IPS-20b (cell line): Measurements from ENCODE around the gene TMEM248.
"Not testable (repeated sequence)": the region's sequence is repeated elsewhere in the genome, so short reads cannot be mapped to it uniquely, and the experiment has no call there.

ENCODE experiments used
- H3K27ac ChIP-seq: one replicate; pipeline ENCODE4 v1.5.1; 2013; ENCODE audit warnings: low read length
- H3K27me3 ChIP-seq: 2 replicates; pipeline ENCODE4 v1.6.1; 2013; ENCODE audit warnings: mild to moderate bottlenecking, low read length, inconsistent platforms; ENCODE audit not compliant: insufficient read depth
- H3K36me3 ChIP-seq: 2 replicates; pipeline ENCODE4 v1.6.1; 2013; ENCODE audit warnings: low read depth, mild to moderate bottlenecking, inconsistent platforms, low read length, moderate library complexity; ENCODE audit not compliant: insufficient read depth
- H3K4me1 ChIP-seq: 2 replicates; pipeline ENCODE4 v1.6.1; 2013; ENCODE audit warnings: mild to moderate bottlenecking, control low read depth, inconsistent platforms, low read length, moderate library complexity; ENCODE audit not compliant: insufficient read depth
- H3K4me3 ChIP-seq: 2 replicates; pipeline ENCODE4 v1.5.1; 2013; ENCODE audit warnings: mild to moderate bottlenecking, low read length, inconsistent platforms
- H3K9ac ChIP-seq: 2 replicates; pipeline ENCODE4 v1.6.1; 2013; ENCODE audit warnings: low read depth, mild to moderate bottlenecking, inconsistent platforms, low read length, moderate library complexity
- H3K9me3 ChIP-seq: 2 replicates; pipeline ENCODE4 v1.6.1; 2013; ENCODE audit warnings: mild to moderate bottlenecking, low read depth, low read length, inconsistent platforms; ENCODE audit not compliant: insufficient read depth

The TMEM248 gene

DNA sequence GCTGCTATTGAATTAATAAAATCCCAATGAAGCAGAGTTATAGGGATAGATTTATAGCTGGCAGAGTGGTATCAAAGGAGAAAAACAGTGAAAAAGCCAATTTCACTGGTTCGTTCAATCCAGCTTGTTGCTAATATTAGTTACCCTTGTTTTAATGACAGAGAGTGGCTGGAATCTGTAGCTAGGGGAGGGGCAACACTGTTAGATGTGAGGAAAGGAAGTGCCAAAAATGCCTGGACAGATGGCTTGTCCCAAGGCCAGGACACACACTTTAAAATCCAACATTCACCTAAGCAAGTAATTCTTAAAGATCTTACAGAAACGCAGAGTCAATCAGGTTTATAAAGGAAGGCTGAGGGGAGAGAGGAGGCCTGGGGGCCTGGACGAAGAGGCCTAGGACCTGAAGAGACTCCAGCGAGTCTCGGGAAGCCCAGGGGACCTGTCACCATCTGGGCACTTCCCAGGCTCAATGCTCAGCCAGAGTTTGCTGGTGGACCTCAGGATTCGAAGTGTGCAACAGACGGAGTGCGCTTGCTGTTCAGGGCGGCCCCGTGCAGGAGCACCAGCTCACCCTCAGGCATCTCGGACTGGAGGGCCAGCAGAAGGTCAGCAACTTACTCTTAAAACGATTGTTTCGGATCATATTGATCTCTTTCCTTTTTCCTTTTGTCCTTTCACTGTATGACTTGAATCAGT, 36.7 kb downstream of the TMEM248 start:
- peaks cover 62% of the 10 kb centered on the region for H3K36me3 ChIP-seq
- H3K27ac ChIP-seq: no peak overlapping the region
- no peaks in the 10 kb centered on the region for H3K9me3 ChIP-seq
- H3K4me3 ChIP-seq: no peak overlapping the region
- H3K9ac ChIP-seq: no peak overlapping the region
- no peaks in the 10 kb centered on the region for H3K27me3 ChIP-seq
- no peaks in the 10 kb centered on the region for H3K4me1 ChIP-seq

DNA sequence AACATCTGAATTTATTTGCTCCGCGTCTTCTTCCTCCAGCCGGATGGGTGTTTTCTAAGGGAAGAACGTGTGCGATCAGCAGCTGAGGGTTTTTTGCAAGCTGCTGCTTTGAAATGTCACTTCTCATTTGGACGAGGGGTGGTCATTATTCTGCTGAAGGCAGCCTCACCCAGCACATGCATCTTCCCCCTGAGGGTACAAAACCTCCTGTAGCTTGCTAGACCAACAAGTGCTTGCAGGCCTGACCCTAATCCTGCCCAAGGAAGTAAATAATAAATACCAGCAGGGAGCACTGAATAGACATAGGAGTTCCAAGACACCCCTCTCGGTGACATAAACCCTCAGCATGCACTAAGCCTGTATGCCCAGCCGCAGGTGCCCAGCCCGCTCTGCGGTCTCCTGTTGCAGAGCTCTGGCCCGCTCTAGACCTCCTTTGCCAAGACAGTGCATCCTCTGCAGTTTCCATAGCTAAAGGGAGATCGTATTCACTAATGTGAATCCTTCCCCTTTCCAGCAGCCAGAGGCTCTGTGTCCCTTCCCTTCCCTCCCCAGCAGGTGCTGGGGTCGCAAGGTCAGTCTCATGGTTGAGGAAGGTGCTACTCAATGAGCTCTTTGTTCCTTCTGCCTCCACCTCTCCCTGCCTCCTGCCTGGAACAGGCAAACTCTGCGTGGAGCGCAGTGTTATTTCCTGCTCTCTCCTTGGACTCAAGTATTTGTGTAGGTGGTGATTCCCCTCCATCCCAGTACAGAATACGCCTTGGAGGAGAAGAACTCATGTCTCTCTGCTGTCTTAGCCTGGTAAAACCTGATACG, 37.7 kb downstream of the TMEM248 start:
- H3K4me1 ChIP-seq: no peaks in the 10 kb centered on the region
- no peaks in the 10 kb centered on the region for H3K9me3 ChIP-seq
- H3K36me3 ChIP-seq: peaks cover 54% of the 10 kb centered on the region
- H3K27me3 ChIP-seq: no peaks in the 10 kb centered on the region
- no peak overlapping the region for H3K27ac ChIP-seq
- H3K4me3 ChIP-seq: no peak overlapping the region
- H3K9ac ChIP-seq: no peak overlapping the region

DNA sequence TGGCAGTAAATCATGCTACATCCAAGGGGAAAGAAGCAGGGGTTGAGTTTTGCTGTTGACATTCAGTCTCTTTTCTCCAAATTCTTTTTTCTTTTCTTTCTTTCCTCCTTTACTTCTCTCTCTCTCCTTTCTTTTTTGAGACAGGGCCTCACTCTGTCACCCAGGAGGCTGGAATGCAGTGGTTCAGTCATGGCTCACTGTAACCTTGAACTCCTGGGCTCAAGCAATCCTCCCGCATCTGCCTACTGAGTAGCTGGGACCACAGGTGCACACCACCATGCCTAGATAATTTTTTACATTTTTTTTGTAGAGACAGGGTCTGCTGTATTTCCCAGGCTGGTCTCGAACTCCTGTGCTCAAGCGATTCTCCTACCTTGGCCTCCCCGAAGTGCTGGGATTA, 39.2 kb downstream of the TMEM248 start:
- H3K9ac ChIP-seq: no peak overlapping the region
- H3K27me3 ChIP-seq: no peaks in the 10 kb centered on the region
- no peaks in the 10 kb centered on the region for H3K9me3 ChIP-seq
- no peak overlapping the region for H3K4me3 ChIP-seq
- H3K36me3 ChIP-seq: peaks cover 44% of the 10 kb centered on the region
- no peaks in the 10 kb centered on the region for H3K4me1 ChIP-seq
- H3K27ac ChIP-seq: no peak overlapping the region

DNA sequence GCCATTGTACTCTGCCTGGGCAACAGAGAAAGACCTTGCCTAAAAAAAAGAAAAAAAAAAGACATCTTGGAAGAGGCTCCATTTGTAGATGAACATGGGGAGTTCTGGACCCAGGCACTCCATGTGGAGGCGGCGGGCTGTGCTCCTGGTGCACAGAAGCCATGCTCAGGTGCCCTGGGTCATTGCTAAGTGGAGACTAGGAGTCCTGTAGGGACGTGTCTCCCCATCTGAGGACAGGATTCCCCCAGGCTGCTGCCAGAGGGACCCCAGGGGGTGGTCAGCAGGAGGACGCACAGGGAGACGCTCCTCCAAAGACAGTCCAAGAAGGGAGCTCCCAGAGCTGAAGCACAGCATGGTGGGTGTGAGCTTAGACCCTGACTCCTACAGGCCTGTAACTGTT, 40.1 kb downstream of the TMEM248 start:
- H3K9me3 ChIP-seq: peaks cover 6% of the 10 kb centered on the region; the same call in 1 of the 2 replicates
- no peaks in the 10 kb centered on the region for H3K4me1 ChIP-seq
- no peaks in the 10 kb centered on the region for H3K27me3 ChIP-seq
- H3K36me3 ChIP-seq: peaks cover 35% of the 10 kb centered on the region
- H3K27ac ChIP-seq: no peak overlapping the region
- no peak overlapping the region for H3K4me3 ChIP-seq
- no peak overlapping the region for H3K9ac ChIP-seq

DNA sequence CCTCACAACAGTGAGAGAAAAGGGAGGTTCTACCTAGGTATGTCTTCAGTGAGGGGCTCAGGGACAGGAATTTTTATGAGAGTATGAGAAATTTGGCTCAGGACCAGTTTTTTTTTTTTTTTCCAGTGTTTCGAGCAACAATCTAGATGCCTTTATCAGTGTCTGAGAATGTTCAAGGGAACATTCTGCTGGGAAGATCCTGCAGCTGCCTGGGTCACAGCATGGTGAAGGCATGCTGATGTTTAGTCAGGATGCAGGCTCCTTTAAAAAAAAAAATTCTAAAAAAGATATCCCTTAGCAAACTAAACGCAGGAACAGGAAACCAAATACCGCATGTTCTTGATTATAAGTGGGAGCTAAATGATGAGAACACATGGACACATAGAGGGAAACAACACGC, 43.4 kb downstream of the TMEM248 start:
- Histone ChIP-seq H3K27me3 (no peaks in the 10 kb centered on the region), H3K9me3 (peaks cover 6% of the 10 kb centered on the region; the same call in 1 of the 2 replicates), H3K4me3 (no peak overlapping the region), H3K27ac (no peak overlapping the region), H3K9ac (no peak overlapping the region), H3K4me1 (no peaks in the 10 kb centered on the region), H3K36me3 (peaks cover 4% of the 10 kb centered on the region; the same call in 1 of the 2 replicates)

DNA sequence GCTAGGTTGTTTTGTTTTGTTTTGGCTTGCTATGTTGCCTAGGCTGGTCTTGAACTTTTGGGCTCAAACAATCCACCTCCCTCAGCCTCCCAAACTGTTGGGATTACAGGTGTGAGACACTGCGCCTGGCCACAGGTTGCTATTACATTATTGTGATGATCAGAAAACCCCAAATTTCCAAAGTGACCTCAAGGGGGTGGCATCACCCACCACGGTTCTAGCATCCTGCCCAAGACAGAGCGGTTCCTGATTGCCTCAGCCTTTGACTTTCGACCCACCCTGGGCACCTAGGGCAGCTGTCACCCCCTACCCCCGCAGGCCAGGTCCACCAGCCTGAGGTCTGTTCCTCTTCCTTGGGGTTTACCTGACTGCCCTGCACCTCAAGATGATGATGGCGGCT, 46.0 kb downstream of the TMEM248 start:
- H3K4me3 ChIP-seq: no peak overlapping the region
- no peaks in the 10 kb centered on the region for H3K36me3 ChIP-seq
- no peak overlapping the region for H3K27ac ChIP-seq
- H3K27me3 ChIP-seq: no peaks in the 10 kb centered on the region
- no peaks in the 10 kb centered on the region for H3K4me1 ChIP-seq
- H3K9ac ChIP-seq: no peak overlapping the region
- H3K9me3 ChIP-seq: peaks cover 6% of the 10 kb centered on the region; the same call in 1 of the 2 replicates

DNA sequence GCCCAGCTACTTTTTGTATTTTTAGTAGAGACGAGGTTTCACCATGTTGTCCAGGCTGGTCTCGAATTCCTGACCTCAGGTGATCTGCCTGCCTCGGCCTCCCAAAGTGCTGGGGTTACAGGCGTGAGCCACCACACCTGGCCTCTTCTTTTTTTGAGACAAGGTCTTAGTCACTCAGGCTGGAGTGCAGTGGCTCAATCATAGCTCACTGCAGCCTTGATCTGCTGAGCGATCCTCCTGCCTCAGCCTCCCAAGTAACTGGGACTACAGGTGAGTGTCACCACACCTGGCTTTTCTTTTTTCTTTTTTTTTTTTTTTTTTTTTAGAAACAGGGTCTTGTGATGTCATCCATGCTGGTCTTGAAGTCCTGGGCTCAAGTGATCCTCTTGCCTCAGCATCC, 48.0 kb downstream of the TMEM248 start:
- H3K4me1 ChIP-seq, H3K27ac ChIP-seq, H3K36me3 ChIP-seq, H3K9ac ChIP-seq, H3K9me3 ChIP-seq, H3K4me3 ChIP-seq, H3K27me3 ChIP-seq: not testable (repeated sequence)

DNA sequence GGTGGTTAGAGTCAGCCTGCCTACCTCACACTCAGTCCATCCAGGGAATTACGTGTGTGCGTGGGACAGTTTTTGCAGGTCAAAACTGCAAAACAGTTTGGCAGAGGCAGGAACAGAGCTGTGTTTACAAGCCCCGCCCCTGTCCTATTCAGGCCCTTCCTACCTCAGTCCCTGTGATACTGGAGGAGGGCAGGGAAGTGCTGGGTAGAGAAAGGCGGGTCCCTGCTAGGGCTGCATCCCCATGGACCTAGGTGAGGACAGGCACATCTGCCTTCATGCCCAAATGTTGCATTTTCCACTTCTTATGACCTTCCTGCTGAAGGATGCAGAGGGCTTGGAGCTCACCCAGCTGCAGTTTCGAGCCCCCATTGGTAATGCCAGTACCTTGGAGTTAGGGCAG, 49.3 kb downstream of the TMEM248 start:
- Histone ChIP-seq H3K9me3 (peaks cover 6% of the 10 kb centered on the region; the same call in 1 of the 2 replicates), H3K4me3 (no peak overlapping the region), H3K4me1 (no peaks in the 10 kb centered on the region), H3K36me3 (no peaks in the 10 kb centered on the region), H3K27me3 (no peaks in the 10 kb centered on the region), H3K27ac (no peak overlapping the region), H3K9ac (no peak overlapping the region)

DNA sequence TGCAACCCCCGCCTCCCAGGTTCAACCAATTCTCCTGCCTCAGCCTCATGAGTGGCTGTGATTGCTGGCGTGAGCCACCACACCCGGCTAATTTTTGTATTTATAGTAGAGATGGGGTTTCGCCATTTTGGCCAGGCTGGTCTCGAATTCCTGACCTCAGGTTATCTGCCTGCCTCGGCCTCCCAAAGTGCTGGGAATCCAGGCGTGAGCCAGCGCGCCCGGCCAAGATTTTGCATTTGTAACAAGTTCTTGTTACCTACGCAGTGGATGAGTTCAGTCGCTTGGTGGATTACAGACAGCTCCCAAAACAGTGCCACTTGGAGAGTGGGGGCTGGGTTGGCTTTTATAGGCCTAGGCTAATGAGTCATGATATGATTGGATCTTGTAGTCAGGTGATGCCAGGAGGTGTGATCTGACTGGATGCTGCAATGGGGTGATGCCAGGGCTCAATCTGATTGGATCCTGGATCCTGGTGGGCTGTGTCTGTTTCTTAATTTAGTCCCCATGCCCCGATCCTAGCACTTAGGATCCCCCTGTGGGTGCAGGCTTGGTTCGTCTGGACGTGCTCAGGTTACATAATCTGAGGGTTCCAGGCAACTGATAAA, 54.1 kb downstream of the TMEM248 start:
- Histone ChIP-seq H3K36me3 (no peaks in the 10 kb centered on the region), H3K9ac (no peak overlapping the region), H3K27ac (no peak overlapping the region), H3K4me3 (no peak overlapping the region), H3K27me3 (no peaks in the 10 kb centered on the region), H3K4me1 (no peaks in the 10 kb centered on the region), H3K9me3 (0 out of 2 replicates have a peak, but pooled peaks cover 1% of the 10 kb centered on the region)

DNA sequence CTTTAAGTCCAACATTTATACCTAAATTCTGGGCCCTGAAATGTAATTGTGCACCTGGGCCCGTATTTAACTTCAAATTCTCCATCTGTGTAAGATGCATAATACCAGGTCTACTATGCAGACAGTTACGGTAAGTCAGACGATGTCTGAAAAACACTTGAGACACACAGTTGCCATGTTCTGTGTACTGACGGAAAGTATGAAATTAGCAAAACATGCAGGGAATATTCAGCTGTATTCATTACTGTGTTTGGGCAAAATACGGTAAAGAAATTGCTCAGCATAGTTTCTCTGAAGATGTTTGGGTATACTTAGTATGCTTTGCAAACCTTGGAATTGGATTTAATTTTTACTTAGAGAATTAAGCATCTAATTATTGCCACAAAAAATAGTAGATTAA, 57.3 kb downstream of the TMEM248 start:
- not testable (repeated sequence) for H3K36me3 ChIP-seq, H3K9me3 ChIP-seq, H3K27ac ChIP-seq, H3K4me1 ChIP-seq, H3K4me3 ChIP-seq, H3K27me3 ChIP-seq, H3K9ac ChIP-seq

DNA sequence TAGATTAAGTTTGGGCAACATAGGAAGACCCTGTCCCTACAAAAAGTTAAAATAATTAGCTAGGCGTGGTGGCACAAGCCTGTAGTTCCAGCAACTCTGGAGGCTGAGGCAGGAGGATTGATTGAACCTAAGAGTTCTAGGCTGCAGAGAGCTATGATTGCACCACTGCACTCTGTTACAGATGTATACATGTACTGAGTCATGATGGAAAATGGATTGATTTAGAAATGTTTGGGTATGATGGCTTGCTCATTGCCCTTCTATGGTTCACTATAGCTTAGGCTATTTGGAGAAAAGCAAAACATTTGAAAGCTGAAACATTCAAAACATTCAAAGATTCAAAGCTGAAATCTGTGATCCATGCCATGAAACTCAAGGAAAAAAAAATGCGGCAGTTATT, 58.0 kb downstream of the TMEM248 start:
- not testable (repeated sequence) for H3K27ac ChIP-seq

DNA sequence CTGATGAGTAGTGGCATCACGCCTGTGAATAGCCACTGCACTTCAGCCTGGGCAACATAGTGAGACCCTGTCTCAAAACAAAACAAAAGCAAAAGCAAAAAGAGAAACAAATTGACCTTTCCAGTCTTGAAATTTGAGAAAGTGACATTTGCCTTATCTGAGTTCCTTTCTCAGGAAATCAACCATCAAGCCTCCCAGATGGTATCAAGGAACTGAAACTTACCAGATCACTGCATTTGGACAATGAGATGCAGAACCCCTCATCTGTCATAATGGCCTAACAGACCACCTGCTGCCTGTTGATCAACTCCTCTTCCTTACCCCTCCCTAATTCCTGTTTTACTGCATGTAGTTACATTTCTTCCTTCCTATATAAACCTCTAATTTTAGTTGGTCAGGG, 59.3 kb downstream of the TMEM248 start:
- not testable (repeated sequence) for H3K4me1 ChIP-seq, H3K9ac ChIP-seq, H3K9me3 ChIP-seq, H3K4me3 ChIP-seq, H3K27ac ChIP-seq, H3K36me3 ChIP-seq, H3K27me3 ChIP-seq

More for the DNA sequence above, 58.0 kb downstream of the TMEM248 start:
- H3K9ac ChIP-seq, H3K36me3 ChIP-seq, H3K4me1 ChIP-seq, H3K4me3 ChIP-seq, H3K27me3 ChIP-seq, H3K9me3 ChIP-seq: not testable (repeated sequence)
